OCI-LY1 (cell line): ENCODE measurements around the gene CA5A.
"Not testable (repeated sequence)": the region's sequence is repeated elsewhere in the genome, so short reads cannot be mapped to it uniquely, and the experiment has no call there.

Experiments
- EZH2 ChIP-seq: fragments of 200-600 bp; sonication (generic), shearing (Covaris generic); IDR thresholded peaks from 2 replicates; pipeline ENCODE4 v1.8.0; 2017; ENCODE audit warnings: borderline replicate concordance, mixed run types, mild to moderate bottlenecking, antibody characterized with exemption, low read length, moderate library complexity, mixed read lengths
- TF ChIP-seq, protein P1 (sequence below): fragments of 200-600 bp; sonication (generic), shearing (Covaris generic); IDR thresholded peaks from 2 replicates; pipeline ENCODE4 v1.5.1; 2017; ENCODE audit warnings: mild to moderate bottlenecking, antibody characterized with exemption, low read length, moderate library complexity, mixed read lengths

DNA sequence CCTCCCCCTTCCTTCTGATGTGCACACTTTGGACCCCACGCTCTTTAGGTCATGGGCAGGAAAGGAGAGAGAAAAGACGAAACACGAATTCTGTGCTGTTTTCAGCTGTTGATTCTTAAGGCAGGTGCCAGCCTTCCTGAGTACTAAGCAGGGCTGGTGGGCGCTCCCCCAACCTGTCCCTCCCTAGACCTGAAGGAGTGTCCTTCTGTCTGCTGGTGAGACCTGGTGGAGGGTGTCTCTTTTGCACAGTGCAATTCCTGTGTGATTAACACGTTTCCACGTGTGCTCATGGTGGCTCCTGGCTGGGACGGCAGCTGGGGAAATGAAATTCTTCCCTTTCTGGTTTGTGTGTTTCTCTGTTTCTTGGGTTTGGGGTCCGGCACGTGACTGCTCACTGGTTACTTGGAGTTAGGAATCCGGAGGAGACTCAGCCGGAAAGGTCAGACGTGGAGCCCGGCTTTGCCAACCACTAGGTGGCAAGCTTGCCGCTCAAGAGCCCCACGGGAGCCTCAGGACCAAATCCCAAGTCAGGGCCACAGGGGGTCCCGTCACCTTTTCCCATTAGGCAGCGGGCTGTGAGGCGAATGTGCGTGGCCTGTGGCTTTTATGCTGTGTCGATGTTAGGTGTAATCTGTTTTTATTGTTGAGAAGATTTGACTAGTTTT, 46.9 kb upstream of the CA5A start:
- TF ChIP-seq, protein P1, sequence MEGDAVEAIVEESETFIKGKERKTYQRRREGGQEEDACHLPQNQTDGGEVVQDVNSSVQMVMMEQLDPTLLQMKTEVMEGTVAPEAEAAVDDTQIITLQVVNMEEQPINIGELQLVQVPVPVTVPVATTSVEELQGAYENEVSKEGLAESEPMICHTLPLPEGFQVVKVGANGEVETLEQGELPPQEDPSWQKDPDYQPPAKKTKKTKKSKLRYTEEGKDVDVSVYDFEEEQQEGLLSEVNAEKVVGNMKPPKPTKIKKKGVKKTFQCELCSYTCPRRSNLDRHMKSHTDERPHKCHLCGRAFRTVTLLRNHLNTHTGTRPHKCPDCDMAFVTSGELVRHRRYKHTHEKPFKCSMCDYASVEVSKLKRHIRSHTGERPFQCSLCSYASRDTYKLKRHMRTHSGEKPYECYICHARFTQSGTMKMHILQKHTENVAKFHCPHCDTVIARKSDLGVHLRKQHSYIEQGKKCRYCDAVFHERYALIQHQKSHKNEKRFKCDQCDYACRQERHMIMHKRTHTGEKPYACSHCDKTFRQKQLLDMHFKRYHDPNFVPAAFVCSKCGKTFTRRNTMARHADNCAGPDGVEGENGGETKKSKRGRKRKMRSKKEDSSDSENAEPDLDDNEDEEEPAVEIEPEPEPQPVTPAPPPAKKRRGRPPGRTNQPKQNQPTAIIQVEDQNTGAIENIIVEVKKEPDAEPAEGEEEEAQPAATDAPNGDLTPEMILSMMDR = peak; percentile 56
- not testable (repeated sequence) for TF ChIP-seq EZH2
